Measurements from ENCODE around the gene FCHSD2. TPM values are rescaled to one million over a fixed set of nuclear protein-coding genes. Genes with fewer than 3 reads are reported as not detected.

The FCHSD2 gene
- total and polyA plus RNA-seq, 2 of the 13 experiments (the other 11 are each of a cell fraction or from before 2014, with no cell fraction given): 20.5 to 24.8 TPM

GRCh38 chr11:73172992-73173656 is 31.0 kb upstream of the FCHSD2 start (continued):
- TF ChIP-seq PBX3 (CRISPR knock-in tag; IDR thresholded peaks at IDR 0.05; ENCODE audit: borderline replicate concordance): no peak
- TF ChIP-seq ZBTB7B (CRISPR knock-in tag; IDR thresholded peaks at IDR 0.05): peak; percentile 77; the same call in 1 of the 2 replicates
- no peak for TF ChIP-seq REXO4 (CRISPR knock-in tag; IDR thresholded peaks at IDR 0.05; ENCODE audit: borderline replicate concordance)
- no peak for TF ChIP-seq ARNT2 (CRISPR knock-in tag; IDR thresholded peaks at IDR 0.05; ENCODE audit: low read depth)
- TF ChIP-seq SMAD1 (CRISPR knock-in tag; IDR thresholded peaks at IDR 0.05; ENCODE audit: borderline replicate concordance, low read depth): no peak
- TF ChIP-seq ZNF513 (CRISPR knock-in tag; conservative IDR thresholded peaks at IDR 0.05): no peak
- TF ChIP-seq TIGD3 (CRISPR knock-in tag; IDR thresholded peaks at IDR 0.05; ENCODE audit: borderline replicate concordance): no peak
- no peak for TF ChIP-seq EED (CRISPR knock-in tag; IDR thresholded peaks at IDR 0.05)
- no peak for TF ChIP-seq ATF4 (CRISPR knock-in tag; IDR thresholded peaks at IDR 0.05)
- TF ChIP-seq ZNF563 (CRISPR knock-in tag; IDR thresholded peaks at IDR 0.05): no peak
- no peak for TF ChIP-seq E2F1 (CRISPR knock-in tag; IDR thresholded peaks at IDR 0.05)
- TF ChIP-seq DNMT1 (CRISPR knock-in tag; IDR thresholded peaks at IDR 0.05): no peak
- TF ChIP-seq SRSF4 (IDR thresholded peaks at IDR 0.05; ENCODE audit: low read depth, low read length, poor library complexity, severe bottlenecking): no peak
- TF ChIP-seq NFKBIZ (CRISPR knock-in tag; IDR thresholded peaks at IDR 0.05): no peak
- TF ChIP-seq KMT2B (CRISPR knock-in tag; IDR thresholded peaks at IDR 0.05): no peak
- TF ChIP-seq IKZF4 (CRISPR knock-in tag; IDR thresholded peaks at IDR 0.05; ENCODE audit: borderline replicate concordance, low read depth, not compliant biosample characterization): no peak
- no peak for TF ChIP-seq ZXDC (CRISPR knock-in tag; IDR thresholded peaks at IDR 0.05)
- TF ChIP-seq GABPA (IDR thresholded peaks at IDR 0.05; ENCODE audit: low read depth, low read length): no peak
- TF ChIP-seq GABPA (CRISPR knock-in tag; IDR thresholded peaks at IDR 0.05; ENCODE audit: low read depth): peak; percentile 36; the same call in 1 of the 2 replicates
- no peak for TF ChIP-seq ZFYVE20 (CRISPR knock-in tag; IDR thresholded peaks at IDR 0.05; ENCODE audit: borderline replicate concordance, low read depth)
